GM18511 (cell line): ENCODE results near the gene ARHGAP4.

ENCODE experiments used
- ATAC-seq: cut with Tn5 transposase; IDR thresholded peaks from one replicate; pipeline ENCODE4 v1.9.1; 2021; ENCODE audit warnings: mild to moderate bottlenecking, moderate library complexity; ENCODE audit not compliant: unreplicated experiment

ARHGAP4 gene

DNA sequence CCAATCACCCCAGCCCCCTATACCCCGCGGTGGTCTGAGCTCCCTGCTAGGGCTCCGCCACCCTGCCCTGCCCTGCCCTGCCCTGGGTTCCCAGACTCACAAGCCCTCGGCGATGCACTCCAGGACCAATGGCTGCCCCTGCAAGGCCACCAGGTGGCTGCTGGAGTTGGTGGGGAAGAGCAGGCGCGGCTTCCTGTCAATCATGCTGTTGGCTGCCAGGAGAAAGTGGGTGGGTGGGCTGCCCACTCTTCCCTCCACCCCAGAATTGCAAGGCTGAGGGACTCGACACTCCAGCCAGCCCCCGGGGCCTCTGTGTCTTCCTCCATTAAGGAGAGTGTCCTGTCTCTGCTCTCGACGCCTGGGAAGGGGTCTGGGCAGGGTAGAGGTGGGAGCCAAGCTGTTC is 55.8 kb downstream of the ARHGAP4 start:
- ATAC-seq, result no peak

DNA sequence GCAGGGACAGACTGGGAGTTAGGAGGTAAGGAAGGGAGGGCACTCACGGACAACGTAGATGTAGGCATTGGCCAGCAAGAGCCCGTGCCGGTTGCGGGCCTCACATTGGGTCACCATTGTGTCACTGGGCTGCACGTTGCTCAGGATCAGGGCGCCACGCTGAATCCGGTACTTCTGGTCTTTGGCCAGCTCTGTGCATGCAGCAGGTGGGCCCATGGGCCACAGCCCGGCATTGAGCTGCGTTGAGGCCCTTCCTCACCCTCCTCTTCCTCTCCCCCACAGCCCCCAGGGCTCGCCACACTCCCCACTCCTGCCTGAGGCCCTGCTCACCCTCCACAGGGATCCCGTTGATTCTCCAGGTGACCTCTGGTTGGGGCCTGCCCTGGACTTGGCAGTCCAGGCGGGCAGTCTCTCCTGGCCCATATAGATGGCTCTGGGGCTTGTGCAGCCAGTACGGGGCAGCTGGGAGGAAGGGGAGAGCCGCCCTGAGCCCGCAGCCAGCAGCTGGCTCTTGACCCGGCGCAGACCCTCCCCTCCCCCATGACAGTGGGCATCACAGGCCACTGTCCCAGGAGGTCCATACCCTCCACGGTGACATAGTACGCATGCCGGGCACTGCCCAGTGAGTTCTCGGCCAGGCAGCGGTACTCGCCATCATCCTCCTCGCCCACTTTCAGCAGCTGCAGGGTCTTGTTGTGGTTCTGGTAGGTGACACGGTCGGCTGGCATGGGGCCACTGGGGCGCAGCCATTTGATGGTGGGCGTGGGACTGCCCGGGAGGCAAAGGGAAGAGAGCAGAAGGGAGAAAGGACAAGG is 56.4 kb downstream of the ARHGAP4 start:
- no peak for ATAC-seq

DNA sequence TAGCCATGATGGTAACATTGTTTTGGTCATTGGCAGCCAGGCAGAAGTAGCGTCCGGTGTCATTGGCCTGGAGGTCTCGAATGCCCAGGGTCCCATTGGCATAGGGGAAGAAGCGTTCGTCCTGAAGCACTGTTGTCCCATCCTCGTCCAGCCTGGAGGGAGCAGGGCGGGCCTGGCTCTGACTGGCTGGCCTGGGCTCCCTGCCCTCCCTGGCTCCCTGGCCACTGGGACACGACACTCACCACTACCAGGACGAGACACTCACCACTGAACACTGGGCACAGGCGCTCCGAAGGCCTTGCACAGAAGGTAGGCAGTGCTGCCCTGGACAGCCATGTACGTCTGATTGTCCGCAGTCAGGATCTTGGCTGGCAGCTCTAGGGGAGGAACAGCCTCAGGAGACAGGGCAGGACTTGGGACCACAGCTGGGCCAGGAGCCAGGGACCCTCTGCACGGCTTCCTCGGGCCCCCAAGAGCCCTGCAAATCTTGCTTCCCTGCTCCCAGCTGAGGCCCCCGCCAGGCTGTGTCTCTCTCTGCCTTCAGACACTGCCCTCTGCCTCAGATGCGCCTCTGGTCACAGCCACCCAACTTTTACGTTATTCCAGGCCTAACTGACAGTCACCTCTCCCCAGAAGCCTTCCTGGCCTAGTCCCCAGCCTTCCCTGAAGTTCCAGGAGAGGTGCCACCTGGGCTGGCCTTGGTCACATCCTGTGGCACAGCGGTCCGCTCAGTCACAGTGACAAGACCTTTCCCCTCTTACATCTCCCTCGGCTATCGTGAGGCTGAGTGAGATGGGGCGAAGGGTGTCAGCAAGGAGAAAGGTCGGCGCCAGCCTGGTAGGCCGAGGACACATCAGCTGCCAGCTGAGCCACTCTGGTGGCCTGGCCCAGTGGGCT is 57.2 kb downstream of the ARHGAP4 start:
- ATAC-seq, result no peak

DNA sequence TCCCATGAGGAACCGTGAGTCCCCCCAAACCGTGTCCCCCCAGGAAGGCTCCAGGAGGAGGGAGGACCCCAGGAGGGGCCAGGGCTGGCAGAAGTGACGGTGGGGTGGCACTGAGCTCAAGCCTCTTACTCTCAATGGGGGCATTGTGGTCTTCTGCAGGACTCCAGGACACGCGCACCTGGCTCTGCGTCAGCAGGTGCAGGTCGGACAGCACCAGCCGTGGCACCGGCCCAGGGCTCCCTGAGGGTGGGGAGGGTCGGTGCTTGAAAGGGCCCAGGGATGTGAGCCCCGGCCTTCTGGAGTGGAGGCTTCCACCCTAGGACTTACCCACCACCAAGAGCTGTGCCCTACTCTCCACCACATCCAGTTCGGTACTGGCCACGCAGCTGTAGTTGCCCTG is 58.4 kb downstream of the ARHGAP4 start:
- no peak for ATAC-seq

DNA sequence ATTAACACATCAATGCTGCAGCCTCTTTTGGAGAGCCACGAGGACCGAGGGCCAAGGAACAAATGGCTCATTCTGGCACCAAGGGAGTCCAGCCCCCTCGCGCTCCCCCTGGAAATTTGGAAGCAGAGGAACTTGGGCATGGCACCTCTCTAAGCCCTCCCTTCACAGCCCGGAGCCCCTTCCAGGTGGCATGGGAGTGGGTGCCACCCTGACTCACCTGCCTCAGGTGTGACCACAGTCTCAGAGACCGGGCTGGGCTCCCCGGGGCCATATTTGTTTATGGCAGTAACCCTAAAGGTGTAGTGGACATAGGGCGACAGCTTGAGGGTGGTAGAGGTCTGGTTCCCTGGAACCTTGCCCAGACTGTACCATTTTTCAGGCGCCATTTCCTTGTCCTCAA is 58.9 kb downstream of the ARHGAP4 start:
- ATAC-seq, result no peak

DNA sequence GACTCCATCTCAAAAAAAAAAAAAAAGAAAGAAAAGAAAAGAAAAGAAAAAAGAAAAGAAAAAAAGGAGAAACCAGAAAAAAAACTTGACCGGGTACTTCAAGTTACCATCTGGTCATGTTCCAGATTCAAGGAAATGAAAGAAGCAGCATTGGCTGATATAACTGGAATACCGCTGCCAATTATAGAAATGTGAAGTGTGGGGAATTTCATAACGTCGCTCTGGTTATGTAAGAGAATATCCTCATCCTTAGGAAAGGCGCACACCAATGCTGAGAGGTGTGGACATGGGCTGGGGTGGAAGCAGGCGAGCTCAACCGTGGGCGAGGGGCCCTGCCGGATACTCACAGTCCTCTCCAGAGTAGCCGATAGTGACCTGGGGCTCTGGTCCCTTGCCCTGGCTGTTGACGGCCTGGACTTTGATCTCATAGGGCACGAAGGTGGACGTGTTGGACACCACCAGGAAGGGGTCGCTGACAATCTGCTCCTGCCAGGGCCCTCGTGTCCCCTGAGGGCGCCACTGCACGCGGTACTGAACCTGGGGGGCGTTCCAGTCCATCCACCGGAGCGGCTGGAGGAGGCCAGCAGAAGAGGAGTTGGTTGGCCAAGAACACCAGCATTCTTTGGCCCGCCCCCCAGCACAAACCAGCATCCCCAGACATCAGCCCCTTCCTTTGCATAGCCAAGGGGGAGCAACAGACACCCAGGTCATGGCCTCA is 59.6 kb downstream of the ARHGAP4 start:
- no peak for ATAC-seq

DNA sequence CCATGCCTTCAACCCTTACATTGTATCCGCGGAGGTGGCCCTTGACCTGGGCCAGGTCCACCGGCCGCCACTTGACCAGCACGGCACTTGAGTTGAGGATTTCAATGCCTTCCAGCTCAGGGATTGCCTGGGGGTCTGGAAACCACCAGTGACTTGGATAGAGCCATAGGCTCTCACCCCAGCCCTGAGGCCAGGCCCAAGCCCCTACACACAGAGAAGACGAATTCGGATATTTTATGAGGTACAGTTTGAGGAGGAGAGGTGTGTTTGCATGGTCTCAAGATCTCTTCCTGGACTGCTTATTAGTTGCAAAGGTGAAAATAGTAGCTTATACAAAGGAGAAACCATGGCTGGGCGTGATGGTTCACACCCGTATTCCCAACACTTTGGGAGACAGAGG is 60.4 kb downstream of the ARHGAP4 start:
- ATAC-seq, result no peak

DNA sequence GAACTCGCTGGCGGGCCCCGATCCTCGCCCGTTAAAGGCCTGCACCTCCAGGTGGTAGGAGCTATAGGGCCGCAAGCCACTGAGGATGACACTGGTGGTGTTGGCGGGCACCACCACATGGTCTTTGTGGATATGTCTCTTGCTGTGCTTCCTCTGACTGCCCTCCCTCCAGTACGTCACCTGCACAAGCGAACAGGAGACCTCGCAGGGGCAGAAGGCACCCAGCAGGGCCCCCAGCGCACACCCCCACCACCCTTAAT is 60.8 kb downstream of the ARHGAP4 start:
- no peak for ATAC-seq

DNA sequence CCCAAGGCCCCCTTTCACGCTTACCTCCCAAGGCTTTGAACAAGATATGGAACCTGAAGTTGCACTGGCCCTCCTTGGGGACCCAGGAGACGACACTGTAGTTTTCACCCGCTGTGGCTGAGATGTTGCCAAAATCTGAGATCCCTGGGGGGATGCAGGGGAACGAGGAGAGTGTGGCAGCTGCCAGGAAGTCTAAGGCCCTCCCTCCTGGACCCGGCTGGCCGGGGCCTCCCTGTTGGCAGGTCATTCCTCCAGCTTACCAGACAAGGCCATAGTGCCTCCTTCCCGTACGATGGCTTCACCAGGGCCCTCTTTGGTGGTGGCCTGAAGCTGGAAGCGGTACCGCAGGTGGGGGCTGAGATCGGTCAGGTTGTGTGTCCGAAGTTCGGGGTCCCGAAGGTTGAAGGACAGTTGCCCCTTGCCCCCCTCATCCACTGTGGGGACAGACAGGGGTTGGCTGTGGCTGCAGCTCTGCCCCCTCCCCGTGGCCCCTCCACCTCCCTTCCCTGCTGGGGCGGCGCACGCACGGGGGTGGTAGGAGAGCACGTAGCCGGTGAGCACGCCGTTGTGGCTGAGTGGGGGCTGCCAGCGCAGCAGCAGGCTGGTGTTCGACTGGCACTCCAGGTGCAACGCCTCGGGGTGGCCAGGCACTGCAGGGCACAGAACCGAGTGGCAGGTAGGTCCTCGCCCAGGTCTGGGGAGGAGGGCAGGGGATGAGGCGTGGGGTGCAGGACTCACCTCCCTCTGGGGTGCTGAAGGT is 61.3 kb downstream of the ARHGAP4 start:
- no peak for ATAC-seq

DNA sequence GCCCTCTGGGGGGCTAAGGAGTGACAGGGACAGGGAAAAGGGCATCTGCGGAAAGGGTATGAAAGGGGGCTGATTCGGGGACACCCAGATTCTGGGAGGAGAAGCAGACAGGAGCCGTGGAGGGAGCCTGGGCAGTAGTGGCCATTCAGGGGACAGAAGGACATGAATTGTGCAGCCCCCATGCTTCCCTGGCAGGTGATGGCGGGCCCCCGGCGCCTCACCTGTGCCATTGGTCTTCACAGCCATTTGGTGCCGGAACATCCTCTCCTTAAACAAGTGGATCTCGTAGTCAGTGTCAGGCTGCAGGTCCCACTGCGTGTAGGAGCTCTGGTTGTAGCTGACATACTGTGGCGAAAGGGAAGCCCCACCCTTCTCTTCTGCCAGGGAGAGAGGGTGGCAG is 62.0 kb downstream of the ARHGAP4 start:
- ATAC-seq, result no peak

DNA sequence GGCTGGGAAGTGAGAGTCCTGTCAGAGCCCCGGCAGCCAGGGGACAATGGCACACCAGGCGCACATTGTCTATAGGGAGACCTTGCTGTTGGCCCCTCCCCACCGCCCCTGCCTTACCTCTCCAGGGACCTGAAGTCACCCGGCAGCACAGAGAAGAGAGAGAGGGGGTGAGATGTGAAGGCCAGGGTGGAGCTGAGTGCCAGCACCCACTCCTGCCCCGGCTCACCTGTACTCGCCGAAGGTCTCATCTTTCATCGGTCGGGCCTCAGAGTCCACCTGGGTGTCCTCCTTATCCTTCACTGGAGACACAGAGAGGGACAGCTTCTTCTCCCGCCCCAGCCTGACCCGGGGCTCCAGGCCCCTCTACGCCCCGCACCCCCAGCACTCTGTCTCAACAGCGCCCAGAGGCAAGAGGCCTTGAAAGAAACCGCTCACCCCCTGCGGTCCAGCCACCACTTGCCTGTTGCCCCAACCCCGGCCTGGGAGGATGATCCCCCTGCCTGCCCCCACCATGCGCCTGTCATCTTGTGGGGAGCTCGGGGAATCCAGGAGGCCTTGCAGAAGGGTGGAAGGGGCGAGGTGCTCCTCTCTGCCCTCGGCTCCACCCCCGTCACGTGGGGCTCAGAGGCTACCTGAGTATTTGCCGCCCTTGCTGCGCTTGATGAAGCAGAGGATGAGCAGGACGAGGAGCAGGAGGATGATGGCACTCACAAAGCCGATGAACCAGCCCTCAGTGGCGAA is 62.6 kb downstream of the ARHGAP4 start:
- no peak for ATAC-seq

DNA sequence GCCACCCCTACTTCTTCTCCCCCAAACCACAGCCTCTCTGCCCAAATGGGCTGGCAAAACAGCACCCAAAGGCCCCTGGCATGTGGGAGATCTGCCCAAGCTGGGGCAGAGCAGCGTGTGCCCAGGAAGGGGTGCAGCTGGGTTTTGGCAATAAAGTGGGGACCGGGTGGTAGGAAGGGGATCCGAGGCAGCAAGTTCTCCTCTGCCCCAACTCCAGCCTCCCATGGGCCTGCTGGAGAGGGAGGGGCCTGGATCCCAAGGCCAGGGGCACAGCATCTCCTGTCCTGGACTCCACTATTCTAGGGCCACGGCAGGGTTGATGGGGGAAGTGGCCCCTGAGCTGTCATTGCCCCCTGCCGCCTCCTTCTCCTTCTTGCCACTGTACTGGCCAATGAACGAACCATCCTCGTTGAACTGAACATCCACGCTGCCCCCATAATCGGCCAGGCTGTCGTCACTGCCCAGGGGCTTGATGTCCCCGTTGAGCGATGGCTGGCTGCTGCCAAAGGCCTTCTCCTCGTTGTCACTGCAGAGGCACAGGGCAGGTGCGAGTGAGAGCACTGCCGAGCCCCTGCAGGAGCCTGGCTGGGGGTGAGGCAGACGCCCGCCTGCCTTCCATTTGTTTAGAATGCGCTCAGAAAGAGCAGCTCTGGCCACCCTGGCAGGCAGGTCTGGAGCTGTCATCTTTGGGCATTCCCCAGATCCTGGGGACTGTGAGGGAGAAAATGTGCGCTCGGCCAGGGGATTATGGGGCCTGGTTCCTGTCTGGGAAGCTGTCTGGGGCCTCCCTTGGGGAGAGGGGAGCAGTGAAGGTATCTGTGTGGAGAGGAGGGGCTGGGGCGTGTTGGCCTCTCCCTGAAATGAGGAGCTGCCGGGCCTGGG is 63.5 kb downstream of the ARHGAP4 start:
- ATAC-seq, result no peak

DNA sequence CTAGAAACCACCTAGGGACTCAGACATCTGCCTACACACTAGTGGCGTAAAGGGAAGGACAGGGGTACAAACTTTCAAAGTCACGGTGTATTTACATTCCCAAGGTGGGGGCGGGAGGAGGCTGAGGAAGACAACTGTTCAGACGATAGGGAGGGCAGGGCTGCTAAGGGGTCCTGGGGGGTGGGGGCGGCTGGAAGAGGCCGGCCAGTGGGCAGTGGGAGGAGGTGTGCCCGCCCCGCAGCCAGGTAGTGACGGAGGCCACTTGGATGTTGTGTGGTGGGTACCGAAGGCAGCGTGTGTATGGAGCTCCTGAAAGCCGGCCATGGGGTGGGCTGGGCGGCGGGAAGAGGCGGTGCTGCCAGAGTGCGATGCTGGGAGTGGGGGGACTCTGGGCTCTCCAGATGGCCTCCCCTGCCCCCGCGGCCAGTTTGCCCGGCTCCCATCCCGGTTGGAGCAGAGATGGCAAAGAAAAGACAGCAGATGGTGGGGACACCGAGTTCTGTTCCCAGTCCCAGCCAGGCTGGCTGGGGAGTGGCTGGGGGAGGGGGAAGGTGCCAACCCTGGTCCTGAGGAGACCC is 64.2 kb downstream of the ARHGAP4 start:
- ATAC-seq, result no peak

DNA sequence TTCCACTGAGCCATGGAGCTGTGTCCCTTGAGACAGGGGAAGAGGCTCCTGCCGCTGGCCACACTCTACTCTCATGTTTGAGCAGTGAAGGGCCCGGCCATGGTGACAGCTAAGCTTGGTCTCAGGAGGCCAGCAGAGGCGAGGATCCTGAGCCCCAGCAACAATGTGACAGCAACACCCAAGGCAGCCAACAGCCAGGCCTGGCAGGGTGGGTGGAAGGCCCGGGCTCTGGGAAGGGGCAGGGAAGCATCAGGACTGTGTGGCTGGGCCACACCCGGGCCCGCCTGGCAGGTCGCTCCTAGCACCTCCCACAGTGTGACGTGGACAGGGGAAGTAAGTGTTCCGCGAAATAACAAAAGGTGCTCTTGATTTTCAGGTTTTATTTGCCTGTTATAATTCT is 64.9 kb downstream of the ARHGAP4 start:
- ATAC-seq, result no peak
